GM21786 (cell line): ENCODE data around the gene ARF6.
A peak's percentile ranks its signal among the peaks of the same experiment; 100 is the strongest.
"Not testable (repeated sequence)": the region's sequence is repeated elsewhere in the genome, so short reads cannot be mapped to it uniquely, and the experiment has no call there.

Source experiments
- ATAC-seq: cut with Tn5 transposase; IDR thresholded peaks from one replicate; pipeline ENCODE4 v1.9.1; 2021; ENCODE audit not compliant: unreplicated experiment

ARF6 gene

DNA sequence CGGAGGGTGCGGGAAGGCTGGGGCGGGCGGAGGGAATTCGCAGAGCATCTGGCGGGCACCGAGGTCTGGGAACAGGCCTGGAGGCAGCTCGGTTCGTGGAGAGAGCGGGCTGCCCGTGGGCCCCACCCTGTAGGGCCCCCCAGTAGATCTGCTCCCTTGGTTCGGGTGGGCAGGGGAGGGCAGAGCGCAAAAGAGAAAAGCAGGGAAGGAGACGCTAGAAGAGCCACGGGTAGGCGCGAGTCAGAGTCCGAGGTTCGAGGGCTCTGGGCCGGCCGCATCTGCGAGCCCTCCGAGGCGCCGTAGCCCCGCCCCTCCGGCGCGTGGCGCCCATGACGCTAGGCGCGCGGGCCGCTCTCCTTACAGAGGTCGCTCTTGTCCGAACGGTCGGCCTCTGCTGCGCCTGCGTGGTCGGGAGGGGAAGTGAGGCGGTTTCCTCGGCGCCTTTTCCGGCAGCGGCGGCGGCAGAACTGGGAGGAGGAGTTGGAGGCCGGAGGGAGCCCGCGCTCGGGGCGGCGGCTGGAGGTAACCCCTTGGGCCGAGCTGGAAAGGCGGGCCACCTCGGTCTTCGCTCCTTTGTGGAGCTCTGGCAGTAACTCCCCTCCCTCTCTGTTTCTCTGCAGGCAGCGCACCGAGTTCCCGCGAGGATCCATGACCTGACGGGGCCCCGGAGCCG is at the start of gene ARF6:
TSS of gene ARF6 (plus strand) at position 447 of the 673 bp plus-strand sequence. CDS start 655 bp downstream, outside the sequence.
- ATAC-seq = peak; percentile 78

DNA sequence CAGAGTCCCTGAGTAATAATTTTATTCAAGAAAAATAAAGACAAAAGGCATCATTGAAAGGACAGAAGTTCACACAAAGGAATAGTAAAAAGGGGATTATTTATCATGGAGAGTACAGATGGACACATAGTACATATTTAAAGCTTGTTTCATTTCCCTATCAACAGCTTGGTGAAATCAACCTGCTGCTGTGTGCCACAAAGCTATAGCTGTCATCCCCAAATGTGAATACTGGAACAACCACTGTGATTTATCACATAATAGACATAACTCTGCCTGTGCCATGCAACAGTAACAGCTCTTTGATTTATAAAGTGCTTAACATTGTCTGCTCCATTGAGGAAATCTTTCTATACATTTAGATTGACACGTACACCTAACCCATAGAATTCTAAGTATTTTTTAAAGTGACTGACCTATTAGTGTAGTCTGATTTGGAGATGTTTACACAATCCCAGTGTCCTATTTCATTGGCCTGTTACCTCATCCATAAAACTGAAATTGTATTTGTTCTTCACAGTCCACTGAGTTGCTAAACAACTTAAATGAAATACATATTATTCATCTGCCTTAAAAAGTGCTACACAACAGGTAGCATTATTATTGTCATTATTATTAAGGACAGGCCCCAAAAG is 43.6 kb upstream of the ARF6 start:
- ATAC-seq = no peak

DNA sequence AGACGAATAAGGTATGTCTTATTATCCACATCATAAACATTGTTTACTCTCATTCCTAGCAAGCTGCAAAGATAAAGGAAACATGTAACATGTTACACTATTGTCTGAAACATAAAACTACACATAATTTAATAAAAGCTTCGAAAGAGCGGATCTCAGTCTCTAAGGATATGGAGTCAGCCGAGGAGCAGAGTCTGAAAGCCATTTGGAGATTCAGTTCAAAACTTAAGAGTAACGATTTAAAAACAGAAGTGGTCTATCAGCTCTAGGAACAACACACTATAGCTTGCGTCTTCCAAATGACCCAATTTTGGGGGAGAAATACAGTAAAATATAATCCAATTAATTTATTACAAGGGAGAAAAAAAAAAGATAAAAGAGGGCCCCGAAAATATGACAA is 41.1 kb upstream of the ARF6 start:
- no peak for ATAC-seq

DNA sequence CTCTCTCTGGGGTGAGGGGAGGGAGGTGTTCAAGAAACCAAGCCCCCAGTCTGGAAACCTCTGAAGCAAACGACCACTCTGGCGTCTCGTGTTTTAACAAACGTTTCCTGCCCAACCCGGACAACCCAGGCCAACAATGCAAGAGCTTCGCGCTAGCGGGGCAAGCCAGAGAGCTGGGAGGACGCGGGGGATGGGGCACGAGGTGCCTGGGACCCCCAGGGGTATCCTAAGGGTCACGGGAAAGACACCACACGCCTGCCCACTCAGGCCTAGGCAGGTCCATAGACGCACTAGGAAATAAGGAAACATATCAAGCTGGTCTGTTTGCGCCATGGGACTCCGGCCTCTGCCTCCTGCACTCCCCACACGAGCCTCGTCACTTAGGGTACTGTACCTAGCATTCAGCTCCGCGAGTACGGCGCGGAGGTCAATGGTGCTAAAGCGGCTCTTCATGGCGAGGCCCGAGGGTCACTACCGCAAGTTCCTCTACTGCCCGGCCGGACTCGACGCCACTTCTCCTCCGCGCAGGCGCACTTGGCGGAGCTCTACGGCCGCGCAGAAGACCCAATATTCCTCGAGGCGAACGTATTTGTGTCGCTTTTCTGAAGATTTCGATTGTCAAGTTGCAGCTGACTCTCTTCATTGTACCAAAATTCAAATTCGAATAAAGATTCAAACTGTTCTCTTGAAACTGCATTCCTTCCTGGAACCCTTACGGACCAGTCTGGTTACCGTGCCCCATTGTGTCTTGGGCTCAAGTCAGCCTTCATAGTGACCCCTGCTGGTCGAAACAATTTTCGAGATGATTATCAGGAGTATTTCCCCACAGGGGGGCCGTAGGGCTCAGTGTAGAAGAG is 40.4 kb upstream of the ARF6 start, which contains the start of gene NEMF:
TSS of gene NEMF (minus strand) at position 488 of the 857 bp plus-strand sequence. CDS start at position 453, 35 bp downstream.
- peak; percentile 63 for ATAC-seq

DNA sequence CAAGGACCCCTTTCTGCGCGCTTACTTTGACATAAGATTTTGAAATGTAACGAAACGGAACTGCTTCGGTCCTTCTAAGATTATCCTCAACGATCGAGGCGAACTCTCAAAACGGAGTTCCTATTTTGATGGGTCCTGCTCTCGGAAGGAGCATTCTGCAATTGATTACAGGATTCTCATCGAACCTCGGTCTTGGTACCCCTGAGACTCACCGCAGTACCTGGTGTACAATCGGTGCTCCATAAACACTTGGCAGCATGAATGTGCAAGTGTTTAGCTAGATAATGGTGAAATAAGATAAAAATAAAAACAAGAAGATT is 39.8 kb upstream of the ARF6 start:
- no peak for ATAC-seq

DNA sequence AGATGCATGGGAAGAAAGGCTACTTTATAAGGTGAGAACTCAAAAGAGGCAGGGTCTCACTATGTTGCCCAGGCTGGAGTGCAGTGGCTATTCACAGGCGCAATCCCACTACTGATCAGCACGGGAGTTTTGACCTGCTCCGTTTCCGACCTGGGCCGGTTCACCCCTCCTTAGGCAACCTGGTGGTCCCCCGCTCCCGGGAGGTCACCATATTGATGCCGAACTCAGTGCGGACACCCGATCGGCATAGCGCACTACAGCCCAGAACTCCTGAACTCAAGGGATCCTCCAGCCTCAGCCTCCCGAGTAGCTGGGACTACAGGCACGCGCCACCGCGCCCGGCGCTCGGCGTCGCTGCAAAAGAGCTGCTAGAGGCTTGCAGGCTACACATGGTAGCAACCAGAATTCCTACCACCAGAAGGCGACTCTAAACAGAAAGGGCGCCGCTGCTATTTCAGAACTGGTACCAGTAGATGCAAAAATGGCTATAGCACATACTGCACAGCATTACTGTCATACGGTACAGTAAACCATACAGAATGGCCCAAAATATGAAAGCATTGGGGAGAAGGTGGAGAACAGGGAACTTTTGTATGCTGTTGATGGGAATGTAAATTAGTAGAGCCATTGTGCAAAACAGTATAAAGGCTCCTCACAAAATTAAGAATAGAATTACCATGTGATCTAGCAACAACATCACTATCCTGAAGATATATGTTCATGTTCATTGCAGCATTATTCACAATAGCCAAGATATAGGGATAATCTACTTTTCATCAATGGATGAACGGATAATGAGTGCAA is 39.1 kb upstream of the ARF6 start:
- ATAC-seq = peak; percentile 63

DNA sequence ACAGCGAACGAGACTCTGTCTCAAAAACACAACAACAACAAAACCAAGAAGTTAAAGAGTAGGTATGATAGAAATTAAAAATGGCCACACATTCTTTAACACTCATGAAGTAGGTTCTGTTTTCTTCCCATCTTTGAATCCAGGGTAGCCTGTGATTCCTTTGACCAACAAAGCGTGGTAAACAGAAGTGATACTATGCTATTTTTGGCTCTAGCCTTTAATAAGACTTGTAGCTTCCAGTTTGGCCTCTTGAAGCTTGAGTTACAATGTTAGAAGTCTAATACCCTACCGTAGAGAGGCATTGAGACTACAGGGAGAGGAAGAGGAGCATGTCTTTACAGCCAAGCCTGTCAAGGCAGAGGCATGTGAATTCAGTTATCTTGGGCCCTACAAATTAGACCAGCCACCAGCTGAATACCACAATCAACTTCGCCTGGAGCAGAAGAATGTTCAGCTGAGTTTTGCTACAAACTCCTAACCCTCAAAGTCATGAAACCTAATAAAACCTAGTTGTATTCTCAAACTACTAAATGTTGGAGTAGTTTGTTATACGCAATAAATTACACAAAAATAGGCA is 35.4 kb upstream of the ARF6 start:
- no peak for ATAC-seq

DNA sequence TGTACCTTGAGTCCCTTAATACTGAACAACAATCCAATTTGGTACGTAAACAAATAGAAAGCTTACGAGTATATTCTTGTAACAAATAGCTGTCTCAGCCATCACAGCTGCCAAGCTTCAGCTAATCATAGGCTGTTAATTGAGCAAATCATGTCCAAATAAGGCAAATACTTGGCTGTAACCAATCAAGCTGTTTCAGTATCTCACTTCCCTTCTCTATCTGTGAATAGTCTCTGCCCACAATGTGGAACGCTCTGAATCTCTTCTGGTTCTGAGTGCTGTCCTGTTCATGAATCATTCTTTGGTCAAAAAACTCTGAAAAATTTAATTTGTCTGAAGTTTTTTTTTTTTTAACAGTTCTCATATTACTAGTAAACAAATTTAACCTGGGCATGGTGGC is 34.5 kb upstream of the ARF6 start:
- no peak for ATAC-seq

DNA sequence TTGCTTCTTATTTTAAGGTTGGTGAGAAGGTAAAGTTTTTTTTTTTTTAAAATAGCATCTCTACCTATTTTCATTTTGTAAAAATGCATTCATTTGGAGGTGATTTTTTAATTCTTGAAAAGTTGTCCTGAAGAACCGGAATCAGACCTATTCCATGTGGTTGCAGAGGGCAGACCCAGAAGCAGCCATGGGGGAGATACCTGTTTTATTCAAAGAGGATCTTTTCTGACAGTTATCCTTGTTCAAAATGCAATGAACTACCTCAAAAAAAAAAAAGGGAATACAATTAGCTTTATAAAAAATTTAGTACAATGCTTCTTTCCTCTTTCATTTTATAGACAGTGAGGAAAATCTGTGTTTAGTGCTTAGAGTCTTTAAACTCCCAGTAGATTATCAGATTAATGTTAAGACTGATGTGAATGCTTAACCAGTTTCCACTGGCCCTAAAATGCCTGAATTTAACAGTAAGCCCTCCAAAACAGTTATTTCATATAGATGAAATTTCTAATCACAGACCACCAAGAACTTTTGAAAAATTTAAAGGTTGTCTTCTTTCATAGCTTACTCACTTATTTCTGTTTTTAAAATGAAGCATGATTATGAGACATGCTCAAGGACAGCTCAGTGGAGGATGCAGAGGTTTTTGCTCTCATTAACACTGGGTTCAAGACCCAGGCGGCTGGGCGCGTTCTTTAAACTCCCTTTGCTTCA is 31.7 kb upstream of the ARF6 start:
- no peak for ATAC-seq

DNA sequence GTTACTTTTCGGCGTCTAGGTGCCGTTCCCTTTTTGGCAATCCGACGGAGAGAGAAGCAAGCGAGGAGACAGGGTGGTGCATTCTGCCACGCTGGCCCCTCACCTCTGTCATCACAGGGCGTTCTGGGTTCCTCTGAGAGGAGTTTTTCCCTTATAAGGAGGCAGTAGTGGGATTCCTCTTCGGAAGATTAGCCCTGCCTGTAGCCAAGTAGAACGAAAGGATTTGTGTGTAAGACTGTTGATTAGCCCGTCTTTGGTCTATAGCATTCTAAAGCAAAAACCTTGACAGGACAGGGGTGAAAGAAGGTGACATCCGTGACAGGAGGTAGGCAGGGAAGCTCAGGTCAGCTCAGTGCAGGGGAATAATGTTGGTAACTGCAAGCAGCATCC is 31.2 kb upstream of the ARF6 start:
- ATAC-seq = peak; percentile 7

DNA sequence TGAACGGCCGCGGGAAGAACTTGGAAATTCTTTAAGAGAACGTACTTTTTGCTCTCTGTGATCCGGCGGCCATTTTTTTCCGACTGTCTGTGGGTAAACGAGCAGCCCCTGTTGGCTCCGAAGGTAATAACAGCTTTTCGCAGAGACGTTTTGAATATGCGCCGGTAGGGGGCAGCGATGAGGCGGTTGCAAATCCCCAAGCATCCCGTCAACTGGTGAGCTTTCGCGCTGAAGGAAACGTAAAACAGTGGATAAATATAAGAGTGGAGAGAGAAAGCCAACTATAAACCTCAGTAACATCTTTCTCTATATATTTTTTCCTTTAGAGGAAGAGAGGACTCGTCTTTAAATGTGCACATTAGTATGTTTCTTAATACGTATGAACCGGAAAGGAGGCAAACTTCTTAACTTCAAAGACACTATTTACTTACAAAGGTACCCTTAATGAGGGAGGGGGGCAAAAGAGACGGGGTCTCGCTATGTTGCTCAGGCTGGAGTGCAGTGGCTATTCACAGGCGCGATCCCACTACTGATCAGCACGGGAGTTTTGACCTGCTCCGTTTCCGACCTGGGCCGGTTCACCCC is 30.7 kb upstream of the ARF6 start:
- ATAC-seq = peak; percentile 24

DNA sequence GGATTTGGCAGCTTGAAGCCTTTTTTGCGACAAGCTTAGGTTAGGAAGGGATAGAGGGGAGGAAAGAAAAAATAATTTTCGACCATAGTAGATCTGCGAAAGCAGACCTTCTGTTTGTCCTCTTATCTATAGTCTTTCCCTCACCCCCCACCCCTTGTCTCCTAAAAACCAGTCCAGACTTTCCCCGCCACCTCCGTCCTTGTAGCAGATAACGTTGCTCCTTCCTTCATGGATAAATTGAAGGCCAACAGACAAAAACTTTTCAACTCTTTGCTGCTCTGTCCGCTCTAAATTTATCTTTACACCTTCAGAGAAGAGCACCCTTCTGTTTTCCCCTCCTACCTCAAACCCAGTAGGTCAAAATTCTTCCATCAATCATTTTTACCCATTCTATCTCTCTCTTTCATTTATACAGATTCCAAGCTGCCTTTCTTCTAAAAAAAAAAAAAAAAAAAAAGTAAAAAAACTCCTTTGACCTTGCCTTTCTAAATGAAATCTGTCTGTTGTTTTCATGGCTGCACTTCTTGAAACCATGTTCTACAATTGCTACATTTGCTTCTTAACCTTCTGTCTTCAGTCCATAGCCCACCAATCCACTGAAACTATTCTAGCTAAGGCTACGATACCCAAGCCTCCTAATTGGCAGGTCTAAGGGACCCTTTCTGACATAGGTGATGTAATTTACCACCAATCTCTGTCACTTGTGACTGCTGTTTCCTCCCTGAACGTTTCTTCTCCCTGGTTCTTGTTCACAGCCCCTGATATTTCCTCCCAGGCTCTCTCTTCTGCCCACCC is 29.2 kb upstream of the ARF6 start:
- no peak for ATAC-seq

DNA sequence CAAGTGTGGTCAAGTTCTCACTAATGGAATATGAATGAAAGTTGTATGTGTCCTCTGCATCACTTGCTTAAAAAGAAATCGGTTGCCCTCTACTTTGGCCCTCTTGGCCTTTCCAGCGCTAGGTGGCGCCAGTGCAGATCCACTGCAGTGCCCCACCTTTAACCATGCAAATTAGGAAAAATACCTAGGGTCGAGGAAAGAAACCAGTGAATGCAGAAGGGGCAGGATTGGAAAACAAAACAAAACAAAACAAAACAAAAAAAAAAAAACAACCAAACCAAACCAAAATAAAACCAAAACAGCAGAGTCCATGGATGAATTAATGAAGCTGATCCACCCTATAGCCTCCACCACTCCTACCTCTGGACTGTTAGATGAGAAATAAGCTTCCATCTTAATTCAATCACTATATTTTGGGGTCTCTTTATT is 27.4 kb upstream of the ARF6 start:
- ATAC-seq = no peak

DNA sequence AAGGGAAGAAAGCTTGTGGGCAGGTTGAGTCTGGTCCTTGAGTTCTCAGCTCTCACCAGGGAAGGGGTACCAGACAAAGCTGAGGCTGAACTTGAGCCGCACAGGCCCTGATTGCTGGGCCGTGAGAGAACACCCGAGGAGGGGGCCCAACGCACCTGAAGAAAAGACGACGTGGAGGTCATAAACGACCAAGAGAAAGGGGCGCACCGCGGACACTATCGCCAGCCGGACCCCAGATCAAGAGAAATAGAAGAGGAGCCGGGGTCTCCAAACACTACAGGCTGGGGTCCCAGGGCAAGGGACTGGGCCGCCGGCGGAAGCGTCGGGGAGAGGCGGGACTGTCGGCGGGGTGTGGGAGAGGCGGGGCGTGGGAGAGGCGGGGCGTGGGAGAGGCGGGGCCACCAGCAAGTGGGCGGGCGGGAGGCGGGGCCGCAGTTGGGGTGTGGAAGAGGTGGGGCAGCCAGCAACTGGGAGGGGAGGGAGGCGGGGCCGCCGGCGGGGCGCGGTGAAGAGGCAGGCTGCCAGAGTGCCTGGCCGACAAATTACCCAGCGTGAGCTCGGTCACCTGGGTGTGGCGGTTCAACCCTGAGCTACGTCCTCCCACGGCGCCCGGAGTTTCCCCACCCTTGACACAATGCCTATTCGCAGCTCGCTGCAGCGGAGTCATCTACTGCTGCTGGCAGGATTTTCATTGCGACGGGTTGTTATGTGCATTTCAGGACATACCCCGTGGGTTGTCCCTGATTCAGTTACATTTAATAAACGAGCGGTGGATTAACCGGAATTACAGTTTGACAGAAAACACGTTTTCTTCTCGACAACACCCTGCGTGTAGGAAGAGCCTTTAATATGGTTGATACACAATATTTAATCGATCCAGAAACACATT is 24.8 kb upstream of the ARF6 start:
- ATAC-seq = peak; percentile 86

DNA sequence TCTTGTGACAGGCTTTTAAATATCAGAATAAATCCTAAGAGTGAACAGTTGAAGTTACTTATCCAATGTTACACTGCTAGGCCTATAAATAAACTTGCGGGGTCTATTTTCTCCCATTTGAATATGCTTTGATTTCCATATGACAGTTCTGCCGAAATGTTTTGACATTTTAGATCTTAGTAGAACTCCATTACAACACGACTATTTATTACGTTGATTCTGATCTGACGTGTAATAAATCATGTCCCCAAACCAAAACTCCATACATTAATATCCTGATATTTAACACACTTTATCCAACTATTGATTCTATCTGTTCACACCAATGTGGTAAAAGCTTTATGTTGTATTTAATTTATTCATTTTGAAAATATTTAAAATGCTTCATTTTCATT is 24.2 kb upstream of the ARF6 start:
- ATAC-seq = no peak

DNA sequence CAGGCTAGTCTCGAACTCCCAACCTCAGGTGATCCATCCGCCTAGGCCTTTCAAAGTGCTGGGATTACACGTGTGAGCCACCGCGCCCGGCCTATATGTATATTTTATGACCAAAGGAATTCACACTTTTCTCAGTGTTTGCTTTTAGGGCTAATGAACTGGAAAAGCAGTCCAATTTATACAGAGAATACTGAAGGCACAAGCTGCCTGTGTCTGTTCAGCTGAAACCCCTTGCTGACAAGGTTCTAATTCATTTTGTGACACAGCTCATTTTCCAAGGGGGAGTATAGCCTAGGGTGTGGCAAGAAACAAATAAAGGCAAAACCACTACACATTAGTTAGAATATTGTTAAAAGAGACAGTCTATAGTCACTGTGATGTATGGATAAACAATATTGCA is 22.0 kb upstream of the ARF6 start:
- no peak for ATAC-seq

DNA sequence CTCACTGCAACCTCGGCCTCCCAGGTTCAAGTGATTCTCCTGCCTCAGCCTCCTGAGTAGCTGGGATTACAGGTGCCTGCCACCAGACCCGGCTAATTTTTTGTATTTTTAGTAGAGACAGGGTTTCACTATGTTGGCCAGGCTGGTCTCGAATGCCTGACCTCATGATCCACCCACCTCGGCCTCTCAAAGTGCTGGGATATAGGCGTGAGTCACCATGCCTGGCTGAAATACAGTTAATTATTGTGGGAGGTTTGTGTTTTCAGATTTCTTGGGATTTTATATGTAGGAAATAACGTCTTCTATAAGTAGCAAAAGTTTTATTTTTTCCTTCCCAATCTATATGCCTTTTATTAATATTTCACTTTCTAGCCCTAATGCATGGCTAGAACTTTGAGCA is 19.3 kb upstream of the ARF6 start:
- ATAC-seq = not testable (repeated sequence)

DNA sequence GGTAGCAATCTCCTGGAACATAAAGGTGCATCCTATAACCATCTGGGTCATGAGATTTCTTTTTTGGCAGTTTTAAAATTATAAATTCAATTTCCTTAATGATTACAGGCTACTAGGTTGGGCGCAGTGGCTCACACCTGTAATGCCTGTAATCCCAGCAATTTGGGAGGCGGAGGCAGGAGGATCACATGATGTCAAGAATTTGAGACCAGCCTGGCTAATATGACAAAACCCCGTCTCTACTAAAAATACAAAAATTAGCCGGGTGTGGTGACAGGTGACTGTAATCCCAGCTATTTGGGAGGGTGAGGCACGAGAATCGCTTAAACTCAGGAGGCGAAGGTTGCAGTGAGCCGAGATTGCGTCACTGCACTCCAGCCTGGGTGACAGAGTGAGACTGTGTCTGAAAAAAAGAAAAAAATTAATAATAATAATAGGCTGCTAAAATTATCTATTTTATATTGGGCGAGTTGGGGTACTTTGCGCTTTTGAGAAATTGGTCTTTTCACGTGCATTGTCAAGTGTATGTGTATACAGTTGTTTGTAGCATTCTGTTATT is 17.2 kb upstream of the ARF6 start:
- no peak for ATAC-seq
